Natural killer cell (primary cell): Measurements from ENCODE around the gene ARMH4. TPM values are rescaled to one million over a fixed set of nuclear protein-coding genes. Genes with fewer than 3 reads are reported as not detected.

ENCODE experiments used
- ATAC-seq, 3 donors: fragments of 150-1000 bp in 2 of 3; fragments of 200-7000 bp in 1 of 3; cut with Tn5 transposase; 1 replicate in 1 of 3; 2 replicates in 2 of 3; pipeline ENCODE4 v1.10.0; 2021; ENCODE audit warnings: mild to moderate bottlenecking in 2 of 3, moderate library complexity in 2 of 3
- DNase-seq, 2 donors: peaks; one replicate each; pipeline versions ENCODE4 v3.0.0 to v3.0.0-alpha.2; 2013 to 2021; ENCODE audit warnings: mixed read lengths in 1 of 2
- H3K27ac ChIP-seq: one replicate; pipeline ENCODE4 v1.5.1; 2013; ENCODE audit warnings: mild to moderate bottlenecking, low read length
- H3K27me3 ChIP-seq: one replicate; pipeline ENCODE4 v1.6.1; 2013; ENCODE audit warnings: low read length; ENCODE audit not compliant: control insufficient read depth, insufficient read depth
- H3K36me3 ChIP-seq: one replicate; pipeline ENCODE4 v1.6.1; 2013; ENCODE audit warnings: low read length; ENCODE audit not compliant: control insufficient read depth, insufficient read depth
- H3K4me1 ChIP-seq: one replicate; pipeline ENCODE4 v1.6.1; 2013; ENCODE audit warnings: low read length; ENCODE audit not compliant: control insufficient read depth, insufficient read depth
- H3K4me3 ChIP-seq: one replicate; pipeline ENCODE4 v1.5.1; 2013; ENCODE audit warnings: low read length
- H3K9me3 ChIP-seq: one replicate; pipeline ENCODE4 v1.6.1; 2013; ENCODE audit warnings: low read length; ENCODE audit not compliant: control insufficient read depth, insufficient read depth
- H3K27ac Mint-ChIP-seq, 2 donors: one replicate each; pipeline ENCODE4 v1.8.0; 2022; ENCODE audit warnings: mild to moderate bottlenecking in 2 of 2, mixed read lengths in 2 of 2, moderate library complexity in 1 of 2
- H3K27me3 Mint-ChIP-seq, 2 donors: one replicate each; pipeline ENCODE4 v1.8.0; 2022; ENCODE audit warnings: low read depth in 2 of 2, mixed read lengths in 2 of 2
- H3K36me3 Mint-ChIP-seq: one replicate; pipeline ENCODE4 v1.8.0; 2022; ENCODE audit warnings: mixed read lengths
- H3K4me1 Mint-ChIP-seq, 2 donors: one replicate each; pipeline ENCODE4 v1.8.0; 2022; ENCODE audit warnings: mixed read lengths in 2 of 2
- H3K4me3 Mint-ChIP-seq: one replicate; pipeline ENCODE4 v1.8.0; 2022; ENCODE audit warnings: mild to moderate bottlenecking, moderate library complexity, mixed read lengths
- H3K9me3 Mint-ChIP-seq, 2 donors: one replicate each; pipeline ENCODE4 v1.8.0; 2022; ENCODE audit warnings: mixed read lengths in 2 of 2
- CTCF ChIP-seq: fragments of 200-600 bp; IDR thresholded peaks from one replicate; pipeline ENCODE4 v1.8.0; 2022; ENCODE audit warnings: antibody characterized with exemption
- WGBS: methylation state at CpG from one replicate; pipeline ENCODE4 v1.1.7; 2013; ENCODE audit warnings: missing lambda C conversion rate; ENCODE audit not compliant: insufficient coverage; 5-methylcytosine and 5-hydroxymethylcytosine counted together
- intact Hi-C: fragments of 100-400 bp; cut with micrococcal nuclease; formaldehyde crosslinking; loops from one replicate; pipeline ENCODE4 v1.14.2; 2022
- total RNA-seq, 4 donors: library from RNA; stranded (reverse); fragments of 120-200 nt in 1 of 4; gene quantifications; one replicate each; pipeline versions ENCODE4 v1.2.3 to v1.2.4, GENCODE V29; 2013 to 2022

ARMH4 gene
- total RNA-seq, 3 donors from 2014 or later (not counting 1 experiment from before 2014, with no cell fraction given), result 0.32 TPM; not detected in 2

GRCh38 chr14:58109744-58110143, 42.3 kb downstream of the ARMH4 start:
- Histone ChIP-seq H3K36me3 (no peaks in the 10 kb centered on the region), H3K4me1 (no peaks in the 10 kb centered on the region), H3K27me3 (no peaks in the 10 kb centered on the region), H3K27ac (no peak overlapping the region), H3K9me3 (no peaks in the 10 kb centered on the region), H3K4me3 (no peak overlapping the region)
- ATAC-seq, result no peak
- no peak for TF ChIP-seq CTCF
- intact Hi-C loops, result loop anchor here (2.0 to 10.0 kb wide), 2 partner anchors 255 to 285 kb away; partner anchors contain the start of gene TOMM20L
- H3K36me3 Mint-ChIP-seq, result no peaks in the 10 kb centered on the region
- no peak overlapping the region for H3K27ac Mint-ChIP-seq
- no peak for DNase-seq
- no peak overlapping the region for H3K4me3 Mint-ChIP-seq
- no peaks in the 10 kb centered on the region for H3K4me1 Mint-ChIP-seq
- peaks cover 13 to 32% of the 10 kb centered on the region in 2 donors for H3K27me3 Mint-ChIP-seq
- no peaks in the 10 kb centered on the region for H3K9me3 Mint-ChIP-seq
- WGBS, result 29% methylated on average over 2 of the region's 3 CpGs

GRCh38 chr14:58108717-58109116, 43.3 kb downstream of the ARMH4 start:
- Mint-ChIP-seq H3K9me3 (no peaks in the 10 kb centered on the region), H3K4me3 (no peak overlapping the region), H3K4me1 (no peaks in the 10 kb centered on the region), H3K36me3 (no peaks in the 10 kb centered on the region), H3K27ac (no peak overlapping the region), H3K27me3 (peaks cover 13 to 22% of the 10 kb centered on the region in 2 donors)
- Histone ChIP-seq H3K4me1 (no peaks in the 10 kb centered on the region), H3K27ac (no peak overlapping the region), H3K4me3 (no peak overlapping the region), H3K36me3 (no peaks in the 10 kb centered on the region), H3K9me3 (no peaks in the 10 kb centered on the region), H3K27me3 (no peaks in the 10 kb centered on the region)
- intact Hi-C loops, result loop anchor here (2.0 to 10.0 kb wide), 2 partner anchors 256 to 286 kb away; partner anchors contain the start of gene TOMM20L
- DNase-seq (no peak), ATAC-seq (no peak)
- TF ChIP-seq CTCF, result no peak
- WGBS, result no CpG with 5 or more reads among the region's 1 CpG

GRCh38 chr14:58107947-58108552, 44.0 kb downstream of the ARMH4 start:
- ATAC-seq, result peak in 2 of 3 donors; percentile 54 to 55
- Mint-ChIP-seq H3K36me3 (no peaks in the 10 kb centered on the region), H3K4me1 (no peaks in the 10 kb centered on the region), H3K4me3 (no peak overlapping the region), H3K27me3 (peaks cover 10 to 15% of the 10 kb centered on the region in 2 donors), H3K27ac (no peak overlapping the region), H3K9me3 (no peaks in the 10 kb centered on the region)
- 4% methylated on average over 3 of the region's 4 CpGs for WGBS
- no peaks in the 10 kb centered on the region for H3K9me3 ChIP-seq
- no peaks in the 10 kb centered on the region for H3K36me3 ChIP-seq
- peak; percentile 62 for TF ChIP-seq CTCF
- H3K4me1 ChIP-seq, result no peaks in the 10 kb centered on the region
- H3K4me3 ChIP-seq, result no peak overlapping the region
- no peak overlapping the region for H3K27ac ChIP-seq
- no peaks in the 10 kb centered on the region for H3K27me3 ChIP-seq
- DNase-seq, result peak in 1 of 2 donors; percentile 70
- intact Hi-C loops, result loop anchor here (2.0 to 10.0 kb wide), 2 partner anchors 257 to 287 kb away; partner anchors contain the start of gene TOMM20L
